NB4 (cell line): ENCODE results near the gene UVRAG.

ENCODE experiments used
- DNase-seq: peaks from one replicate; pipeline ENCODE4 v3.0.0; 2010; ENCODE audit warnings: low read depth
- H3K4me3 ChIP-seq: one replicate; pipeline ENCODE4 v1.5.1; 2011; ENCODE audit warnings: mild to moderate bottlenecking, low read depth, low read length, moderate library complexity
- CTCF ChIP-seq: IDR thresholded peaks from one replicate; pipeline ENCODE4 v1.5.1; 2012; ENCODE audit warnings: low read depth, low read length
- MAX ChIP-seq: IDR thresholded peaks from 2 replicates; pipeline ENCODE4 v1.6.1; 2011; ENCODE audit warnings: low read depth, low read length
- MYC ChIP-seq: IDR thresholded peaks from 2 replicates; pipeline ENCODE4 v1.6.1; 2011; ENCODE audit warnings: low read depth, low read length
- POLR2A ChIP-seq: IDR thresholded peaks from 2 replicates; pipeline ENCODE4 v1.6.1; 2011; ENCODE audit warnings: mild to moderate bottlenecking; ENCODE audit not compliant: insufficient read length; ENCODE audit errors: extremely low read depth

Gene UVRAG

GRCh38 chr11:75793966-75794365 lies 21.0 kb upstream of the UVRAG start:
- no peak for TF ChIP-seq MYC
- TF ChIP-seq CTCF = no peak
- no peak for TF ChIP-seq MAX
- DNase-seq = no peak
- H3K4me3 ChIP-seq = no peak overlapping the region

GRCh38 chr11:75795276-75796090 lies 19.5 kb upstream of the UVRAG start:
- TF ChIP-seq CTCF = no peak
- DNase-seq = no peak
- no peak overlapping the region for H3K4me3 ChIP-seq

GRCh38 chr11:75796091-75796435 lies 18.9 kb upstream of the UVRAG start:
- no peak overlapping the region for H3K4me3 ChIP-seq
- no peak for DNase-seq
- no peak for TF ChIP-seq MAX
- no peak for TF ChIP-seq MYC
- no peak for TF ChIP-seq CTCF
- TF ChIP-seq POLR2A = no peak

GRCh38 chr11:75797116-75797515 lies 17.9 kb upstream of the UVRAG start:
- TF ChIP-seq POLR2A = no peak
- no peak for TF ChIP-seq MAX
- TF ChIP-seq MYC = no peak
- TF ChIP-seq CTCF = no peak
- H3K4me3 ChIP-seq = no peak overlapping the region
- DNase-seq = no peak

GRCh38 chr11:75797792-75798191 lies 17.2 kb upstream of the UVRAG start:
- no peak overlapping the region for H3K4me3 ChIP-seq
- TF ChIP-seq MYC (no peak), MAX (no peak), POLR2A (no peak), CTCF (no peak)
- DNase-seq = no peak

GRCh38 chr11:75800136-75800675 lies 14.8 kb upstream of the UVRAG start:
- no peak overlapping the region for H3K4me3 ChIP-seq
- DNase-seq = no peak
- TF ChIP-seq CTCF (no peak), MAX (no peak), POLR2A (no peak)
